KG1 (cell line): ENCODE data around the gene SALL1.

Source experiments
- DNase-seq: peaks from one replicate; lab custom pipeline; 2025; lab: John Stamatoyannopoulos, UW

SALL1 gene

DNA sequence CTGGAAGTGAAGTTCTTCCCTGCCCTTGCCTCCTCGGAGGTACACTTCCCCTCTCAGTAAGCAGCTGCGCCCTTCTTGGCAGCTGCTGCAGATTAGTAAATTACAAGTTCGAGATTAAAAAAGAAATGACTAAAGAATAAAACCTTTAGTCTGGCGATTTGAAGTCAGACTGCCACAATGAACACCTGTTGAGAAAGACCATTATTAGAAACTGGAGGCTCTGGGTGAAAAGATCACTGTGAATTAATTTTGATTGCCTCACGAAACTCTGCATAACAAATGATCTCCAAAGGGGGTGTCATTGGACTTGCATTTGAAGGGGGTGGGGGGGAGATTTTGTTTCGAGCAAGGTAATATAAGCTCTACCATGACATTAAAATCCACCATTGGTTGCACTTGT, 39.3 kb downstream of the SALL1 start:
- no peak for DNase-seq

- no peak for DNase-seq
Measured at GRCh38 chr16:51110700-51111157, 40.3 kb downstream of the SALL1 start.

DNA sequence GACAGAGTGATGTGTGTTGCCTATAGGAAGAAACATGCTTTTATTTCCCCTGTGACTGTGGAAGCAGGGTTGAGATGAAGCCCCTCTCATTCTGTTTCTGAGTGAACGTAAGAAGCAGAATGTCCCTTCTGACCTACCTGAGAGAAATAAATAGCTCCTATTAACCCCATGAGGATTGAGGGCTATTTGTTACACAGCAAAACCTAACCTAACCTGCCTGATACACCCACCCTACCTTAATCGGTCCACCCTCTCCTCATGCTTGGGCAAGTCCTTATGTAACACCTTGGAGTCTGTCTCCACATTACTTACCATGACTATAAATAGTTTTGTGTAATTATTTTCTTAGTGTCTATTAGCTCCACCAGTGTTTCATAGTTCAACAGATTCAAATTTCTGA, 41.9 kb downstream of the SALL1 start:
- DNase-seq, result no peak

DNA sequence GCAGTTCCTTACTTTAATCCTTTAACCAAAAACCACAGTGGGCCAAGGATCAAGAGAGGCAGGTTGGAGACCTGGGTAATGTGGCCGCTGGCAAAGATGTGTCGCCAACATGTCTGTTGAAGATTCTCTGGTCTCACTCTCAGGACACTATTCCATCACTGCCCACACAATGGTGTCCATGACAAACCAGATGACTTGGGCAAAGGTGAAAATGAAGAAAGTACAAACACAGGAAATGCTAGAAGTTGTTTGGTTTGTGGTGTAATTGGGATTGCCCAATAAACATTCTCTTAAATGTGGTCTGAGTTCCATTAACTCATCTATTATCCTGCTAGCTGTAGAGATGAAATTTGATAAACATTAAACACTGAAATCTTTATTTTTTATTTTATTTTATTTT, 43.3 kb downstream of the SALL1 start:
- DNase-seq, result no peak

DNA sequence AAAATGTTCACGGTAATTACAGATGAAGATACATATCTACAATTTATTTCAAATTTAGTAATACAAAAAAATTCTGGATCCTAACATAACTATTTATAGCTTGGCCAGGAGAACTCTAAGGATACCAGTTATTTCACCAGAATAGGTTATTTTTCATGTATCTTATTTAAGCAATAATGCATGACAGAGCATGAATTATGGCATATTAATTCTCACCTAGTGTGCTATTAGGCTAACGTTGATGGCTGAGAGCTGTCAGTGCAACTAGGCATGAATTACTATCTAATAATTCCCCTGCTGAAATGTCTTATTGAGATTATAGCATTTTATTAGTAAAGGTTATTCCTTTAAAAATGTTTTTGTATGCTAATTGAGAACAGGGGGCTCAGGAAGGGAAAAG, 44.5 kb downstream of the SALL1 start:
- no peak for DNase-seq

DNA sequence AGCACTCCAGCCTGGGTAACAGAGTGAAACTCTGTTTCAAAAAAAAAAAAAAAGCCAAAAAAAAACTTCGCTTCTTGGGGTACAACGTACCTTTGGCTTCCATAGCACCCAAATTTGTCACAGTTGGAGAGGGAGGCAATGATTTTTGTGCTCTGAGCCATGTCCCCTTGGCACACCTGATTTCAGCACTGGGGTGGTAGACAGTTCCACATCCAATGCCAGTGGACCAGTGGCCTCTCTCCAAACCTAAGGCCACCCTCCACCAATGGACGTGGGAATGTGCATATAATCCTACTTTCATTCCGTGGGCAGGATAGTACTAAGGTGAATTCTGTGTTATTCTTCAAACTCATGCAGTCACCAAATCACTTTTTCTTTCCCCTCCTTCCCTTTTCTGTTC, 47.5 kb downstream of the SALL1 start:
- no peak for DNase-seq

DNA sequence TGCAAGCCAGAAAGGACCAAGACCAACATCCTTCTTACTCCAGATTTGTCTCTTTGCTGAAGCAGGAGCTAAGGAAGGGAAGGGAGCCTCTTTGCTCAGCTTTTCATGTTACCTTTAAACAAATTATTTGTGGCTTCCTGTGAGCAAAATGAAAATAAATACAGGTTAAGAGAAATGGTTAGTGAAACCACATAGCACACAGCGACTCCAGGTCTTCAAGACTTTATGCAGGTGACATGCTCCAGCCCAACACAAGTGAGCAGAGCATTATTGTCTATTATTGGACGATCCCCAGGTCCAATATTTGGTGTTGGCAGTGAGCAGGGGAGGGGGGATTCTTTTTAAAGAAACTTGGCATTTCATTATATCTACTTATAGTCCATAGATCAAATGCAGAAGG, 53.3 kb downstream of the SALL1 start:
- no peak for DNase-seq

GRCh38 chr16:51095890-51096626, 55.0 kb downstream of the SALL1 start:
- no peak for DNase-seq

DNA sequence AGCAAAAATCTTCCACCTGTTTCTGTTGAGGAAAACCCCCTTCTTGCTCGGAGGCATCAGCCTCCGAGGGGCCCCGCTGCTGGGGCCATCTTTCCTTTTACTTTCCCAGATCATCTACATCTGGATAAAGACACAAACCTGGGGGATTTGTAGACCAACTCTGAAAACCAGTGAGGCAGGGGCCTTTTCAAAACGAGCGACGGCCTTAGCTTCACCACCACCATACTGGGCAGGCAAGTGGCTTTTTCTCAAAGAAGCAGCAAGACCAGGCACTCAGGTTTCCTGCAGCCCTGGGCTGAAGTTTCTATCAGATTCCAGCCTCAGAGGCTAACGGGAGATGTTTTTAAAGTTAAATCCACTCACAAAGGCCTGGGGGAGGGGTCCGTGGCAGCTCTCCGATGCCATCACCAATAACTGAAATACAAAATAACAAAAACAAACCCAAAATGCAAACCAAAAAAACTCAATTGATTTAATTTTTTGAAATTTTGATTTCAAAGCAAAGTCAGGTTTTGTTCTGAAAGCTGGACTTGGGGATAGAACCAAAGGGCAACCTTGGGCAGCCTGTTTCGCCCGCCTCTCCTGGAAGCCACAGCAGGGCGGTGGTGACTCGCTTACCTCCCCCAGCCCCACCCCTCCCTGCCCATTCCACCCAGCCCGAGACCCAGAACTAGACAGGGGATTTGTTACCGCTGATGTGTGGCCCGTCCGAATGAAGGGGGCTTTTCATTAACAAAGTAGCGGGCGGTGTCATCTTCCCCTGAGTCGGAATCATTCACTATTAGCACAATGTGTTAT, 55.8 kb downstream of the SALL1 start:
- no peak for DNase-seq

- no peak for DNase-seq
Measured at GRCh38 chr16:51093726-51094280, 57.3 kb downstream of the SALL1 start.
